MCF 10A (cell line): ENCODE data around the gene MCM10. TPM values are rescaled to one million over a fixed set of nuclear protein-coding genes. Genes with fewer than 3 reads are reported as not detected.

ENCODE experiments used
- BruUV-seq: library from RNA; stranded (reverse); fragments of 400-500 nt; replicated peaks from 2 replicates; lab custom pipeline; 2021; lab: Mats Ljungman, UMichigan
- CTCF ChIA-PET: fragments of 300-600 bp; sonication (Branson Sonifier 250); formaldehyde crosslinking; extraction: SDS; loops from one replicate; lab custom pipeline; 2021; ENCODE audit warnings: antibody characterized with exemption, inconsistent platforms; lab: Yijun Ruan, JAX
- POLR2A ChIA-PET: fragments of 300-600, 350-650 bp; sonication (Branson Sonifier 250); formaldehyde crosslinking; extraction: SDS; loops from one replicate; lab custom pipeline; 2020; ENCODE audit warnings: antibody characterized with exemption, inconsistent platforms; lab: Yijun Ruan, JAX
- DNase-seq: peaks from one replicate; pipeline ENCODE4 v3.0.0-alpha.2; 2018; ENCODE audit not compliant: unreplicated experiment
- H3K27ac Mint-ChIP-seq: one replicate; pipeline ENCODE4 v1.8.0; 2022; ENCODE audit warnings: mild to moderate bottlenecking, low read depth, mixed read lengths; ENCODE audit not compliant: unreplicated experiment
- H3K27me3 Mint-ChIP-seq: one replicate; pipeline ENCODE4 v1.8.0; 2022; ENCODE audit warnings: mixed read lengths; ENCODE audit not compliant: insufficient read depth, unreplicated experiment
- H3K36me3 Mint-ChIP-seq: one replicate; pipeline ENCODE4 v1.8.0; 2022; ENCODE audit warnings: mild to moderate bottlenecking, moderate library complexity, mixed read lengths; ENCODE audit not compliant: insufficient read depth, unreplicated experiment
- H3K4me1 Mint-ChIP-seq: one replicate; pipeline ENCODE4 v1.8.0; 2022; ENCODE audit warnings: mixed read lengths; ENCODE audit not compliant: insufficient read depth, unreplicated experiment
- H3K4me3 Mint-ChIP-seq: one replicate; pipeline ENCODE4 v1.8.0; 2022; ENCODE audit warnings: mild to moderate bottlenecking, moderate library complexity, mixed read lengths; ENCODE audit not compliant: unreplicated experiment
- H3K9me3 Mint-ChIP-seq: one replicate; pipeline ENCODE4 v1.8.0; 2022; ENCODE audit warnings: mixed read lengths; ENCODE audit not compliant: unreplicated experiment
- intact Hi-C: fragments of 100-400 bp; cut with micrococcal nuclease; formaldehyde crosslinking; loops from 2 replicates; pipeline ENCODE4 v1.14.1; 2022
- total RNA-seq: library from RNA; stranded (reverse); gene quantifications from 2 replicates; pipeline ENCODE4 v1.2.3, GENCODE V29; 2022
- TF ChIP-seq, protein P1 (sequence below): fragments of 200-600 bp; IDR thresholded peaks from one replicate; pipeline ENCODE4 v1.8.0; 2022; ENCODE audit warnings: antibody characterized with exemption, mild to moderate bottlenecking; ENCODE audit not compliant: unreplicated experiment

The MCM10 gene
- total RNA-seq, 1 experiment from 2014 or later, result 6.0 TPM

DNA sequence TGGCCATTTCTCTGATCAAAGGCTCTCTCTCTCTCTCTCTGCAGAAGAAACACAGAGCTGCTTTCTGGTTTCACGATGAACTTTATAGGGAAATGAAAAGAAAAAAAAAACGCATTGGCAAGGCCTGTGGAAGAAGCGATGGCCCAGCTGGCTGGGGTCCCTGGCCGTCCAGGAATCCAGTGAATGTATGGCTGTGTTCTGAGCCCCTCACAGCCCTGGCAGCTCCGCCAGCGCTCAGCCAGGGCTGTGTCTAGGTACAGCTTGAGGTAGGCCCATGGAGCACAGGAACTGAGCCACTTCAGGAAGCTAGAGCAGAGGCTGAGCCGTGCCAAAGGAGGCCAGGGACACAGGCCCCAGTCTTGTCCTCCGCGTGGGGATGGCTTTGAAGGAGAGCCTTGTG, 85.9 kb downstream of the MCM10 start:
- TF ChIP-seq, protein P1, sequence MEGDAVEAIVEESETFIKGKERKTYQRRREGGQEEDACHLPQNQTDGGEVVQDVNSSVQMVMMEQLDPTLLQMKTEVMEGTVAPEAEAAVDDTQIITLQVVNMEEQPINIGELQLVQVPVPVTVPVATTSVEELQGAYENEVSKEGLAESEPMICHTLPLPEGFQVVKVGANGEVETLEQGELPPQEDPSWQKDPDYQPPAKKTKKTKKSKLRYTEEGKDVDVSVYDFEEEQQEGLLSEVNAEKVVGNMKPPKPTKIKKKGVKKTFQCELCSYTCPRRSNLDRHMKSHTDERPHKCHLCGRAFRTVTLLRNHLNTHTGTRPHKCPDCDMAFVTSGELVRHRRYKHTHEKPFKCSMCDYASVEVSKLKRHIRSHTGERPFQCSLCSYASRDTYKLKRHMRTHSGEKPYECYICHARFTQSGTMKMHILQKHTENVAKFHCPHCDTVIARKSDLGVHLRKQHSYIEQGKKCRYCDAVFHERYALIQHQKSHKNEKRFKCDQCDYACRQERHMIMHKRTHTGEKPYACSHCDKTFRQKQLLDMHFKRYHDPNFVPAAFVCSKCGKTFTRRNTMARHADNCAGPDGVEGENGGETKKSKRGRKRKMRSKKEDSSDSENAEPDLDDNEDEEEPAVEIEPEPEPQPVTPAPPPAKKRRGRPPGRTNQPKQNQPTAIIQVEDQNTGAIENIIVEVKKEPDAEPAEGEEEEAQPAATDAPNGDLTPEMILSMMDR, result no peak
- Mint-ChIP-seq H3K27ac (no peak overlapping the region), H3K27me3 (no peaks in the 10 kb centered on the region), H3K36me3 (no peaks in the 10 kb centered on the region), H3K4me3 (no peak overlapping the region), H3K4me1 (no peaks in the 10 kb centered on the region), H3K9me3 (no peaks in the 10 kb centered on the region)
- intact Hi-C loops, result no loop called here
- ChIA-PET POLR2A (no interaction called here), CTCF (interaction anchor here (0.6 kb wide), 2 partner anchors 40 to 83 kb away, joined by 3 to 7 read pairs; no protein-coding TSS in a partner anchor)
- no TSS peak for BruUV-seq
- no peak for DNase-seq

DNA sequence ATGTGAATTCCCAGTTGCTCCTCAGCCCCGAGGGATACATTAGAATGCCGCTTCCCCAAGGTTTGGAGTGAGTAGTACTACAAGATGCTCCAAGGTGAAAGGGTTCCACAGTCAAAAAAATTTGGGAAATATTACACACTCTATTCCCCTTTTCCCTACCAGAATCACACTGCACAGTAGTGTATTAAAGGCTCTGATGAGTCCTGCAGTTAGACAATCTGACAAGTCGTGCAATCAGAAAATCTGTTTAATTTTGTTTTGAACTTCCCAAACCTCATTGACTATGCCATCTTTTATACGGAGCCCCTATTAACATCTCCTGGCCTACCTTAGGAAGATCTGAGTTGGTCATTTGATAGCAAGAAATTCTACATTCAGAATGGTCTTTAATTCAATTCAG, 86.4 kb downstream of the MCM10 start:
- Mint-ChIP-seq H3K27ac (no peak overlapping the region), H3K9me3 (no peaks in the 10 kb centered on the region), H3K4me3 (no peak overlapping the region), H3K4me1 (no peaks in the 10 kb centered on the region), H3K27me3 (no peaks in the 10 kb centered on the region), H3K36me3 (no peaks in the 10 kb centered on the region)
- DNase-seq, result no peak
- TF ChIP-seq, protein P1, result no peak
- BruUV-seq, result no TSS peak
- ChIA-PET POLR2A (no interaction called here), CTCF (interaction anchor here (0.6 kb wide), 2 partner anchors 41 to 84 kb away, joined by 3 to 7 read pairs; no protein-coding TSS in a partner anchor)
- intact Hi-C loops, result no loop called here

DNA sequence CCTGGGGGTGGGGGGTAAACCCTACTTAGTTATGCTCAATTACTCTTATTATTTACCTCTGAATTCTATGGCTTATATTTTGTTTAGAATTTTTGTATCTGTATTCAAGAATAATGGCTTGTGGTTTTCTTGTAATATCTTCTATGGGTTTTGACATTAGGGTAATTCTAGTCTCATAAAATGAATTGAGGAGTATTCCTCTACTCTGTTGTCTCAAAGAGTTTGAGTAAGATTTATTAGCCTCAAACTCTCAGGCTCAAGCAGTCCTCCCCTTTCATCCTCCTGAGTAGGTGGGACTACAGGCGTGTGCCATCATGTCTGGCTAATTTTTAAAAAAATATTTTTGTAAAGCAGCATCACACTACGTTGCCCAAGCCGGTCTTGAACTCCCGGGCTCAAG, 92.4 kb downstream of the MCM10 start:
- Mint-ChIP-seq H3K9me3 (no peaks in the 10 kb centered on the region), H3K27ac (no peak overlapping the region), H3K4me3 (no peak overlapping the region), H3K36me3 (no peaks in the 10 kb centered on the region), H3K27me3 (peaks cover 11% of the 10 kb centered on the region), H3K4me1 (no peaks in the 10 kb centered on the region)
- ChIA-PET CTCF (no interaction called here), POLR2A (interaction anchor here (0.6 kb wide), 1 partner anchor 691 kb away, joined by 3 read pairs; no protein-coding TSS in a partner anchor)
- DNase-seq, result no peak
- no TSS peak for BruUV-seq
- intact Hi-C loops, result no loop called here
- TF ChIP-seq, protein P1, result no peak

DNA sequence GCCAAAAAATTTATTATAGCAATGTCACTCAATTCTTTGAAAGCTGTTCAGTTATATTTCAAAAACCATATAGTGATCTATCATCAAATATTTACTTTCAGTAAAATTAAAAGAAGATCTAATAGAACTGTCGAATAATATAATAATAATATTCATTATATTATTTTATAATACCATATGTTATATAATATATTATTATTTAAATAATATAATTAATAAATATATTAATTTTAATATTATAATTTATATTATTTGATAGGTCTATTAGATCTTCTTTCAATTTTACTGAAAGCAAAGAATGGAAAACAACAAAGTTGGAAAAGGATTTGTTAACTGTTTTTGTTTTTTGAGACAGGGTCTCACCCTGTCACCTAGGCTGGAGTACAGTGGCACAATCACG, 95.3 kb downstream of the MCM10 start:
- TF ChIP-seq, protein P1, result no peak
- no peaks in the 10 kb centered on the region for H3K36me3 Mint-ChIP-seq
- ChIA-PET POLR2A (interaction anchor here (0.6 kb wide), 1 partner anchor 1870 kb away, joined by 4 read pairs; no protein-coding TSS in a partner anchor), CTCF (interaction anchor here (0.6 to 0.7 kb wide), 2 partner anchors 8 to 24 kb away, joined by 4 to 7 read pairs; no protein-coding TSS in a partner anchor)
- intact Hi-C loops, result no loop called here
- peaks cover 11% of the 10 kb centered on the region for H3K27me3 Mint-ChIP-seq
- H3K4me1 Mint-ChIP-seq, result no peaks in the 10 kb centered on the region
- H3K4me3 Mint-ChIP-seq, result no peak overlapping the region
- DNase-seq, result no peak
- H3K27ac Mint-ChIP-seq, result no peak overlapping the region
- no TSS peak for BruUV-seq
- H3K9me3 Mint-ChIP-seq, result no peaks in the 10 kb centered on the region
